Neural crest cell (in vitro differentiated cells): ENCODE data around the gene AIRE. TPM values are rescaled to one million over a fixed set of nuclear protein-coding genes. Genes with fewer than 3 reads are reported as not detected.

ENCODE experiments used
- DNase-seq: peaks from one replicate; pipeline ENCODE4 v3.0.0; 2021; ENCODE audit warnings: low read depth, mixed read lengths, low spot score
- H3K27ac Mint-ChIP-seq: one replicate; pipeline ENCODE4 v1.8.0; 2021; ENCODE audit warnings: mild to moderate bottlenecking, mixed read lengths; ENCODE audit not compliant: unreplicated experiment
- H3K27me3 Mint-ChIP-seq: 2 replicates; pipeline ENCODE4 v1.8.0; 2021; ENCODE audit warnings: low read depth, mild to moderate bottlenecking, mixed read lengths
- H3K36me3 Mint-ChIP-seq: 2 replicates; pipeline ENCODE4 v1.8.0; 2021; ENCODE audit warnings: low read depth, mild to moderate bottlenecking, mixed read lengths
- H3K4me1 Mint-ChIP-seq: 2 replicates; pipeline ENCODE4 v1.8.0; 2021; ENCODE audit warnings: mixed read lengths
- H3K4me3 Mint-ChIP-seq: one replicate; pipeline ENCODE4 v1.8.0; 2021; ENCODE audit warnings: mild to moderate bottlenecking, mixed read lengths
- H3K9me3 Mint-ChIP-seq: 2 replicates; pipeline ENCODE4 v1.8.0; 2021; ENCODE audit warnings: mixed read lengths
- CTCF ChIP-seq: fragments of 200-600 bp; sonication (generic); conservative IDR thresholded peaks from 2 replicates; pipeline ENCODE4 v1.5.0; 2021; ENCODE audit warnings: antibody characterized with exemption, mild to moderate bottlenecking
- total RNA-seq: library from RNA; stranded (reverse); gene quantifications from 2 replicates; pipeline ENCODE4 v1.2.1, GENCODE V29; 2021

Gene AIRE
- total RNA-seq, 1 donor from 2014 or later, result not detected

- no peaks in the 10 kb centered on the region for H3K27me3 Mint-ChIP-seq
- H3K27ac Mint-ChIP-seq, result no peak overlapping the region
- TF ChIP-seq CTCF, result no peak
- no peaks in the 10 kb centered on the region for H3K4me1 Mint-ChIP-seq
- H3K9me3 Mint-ChIP-seq, result no peaks in the 10 kb centered on the region
- H3K36me3 Mint-ChIP-seq, result no peaks in the 10 kb centered on the region
- DNase-seq, result no peak
- no peak overlapping the region for H3K4me3 Mint-ChIP-seq
Observed at GRCh38 chr21:44255511-44255981, 30.1 kb upstream of the AIRE start.

- Mint-ChIP-seq H3K27ac (no peak overlapping the region), H3K4me3 (no peak overlapping the region), H3K4me1 (no peaks in the 10 kb centered on the region), H3K27me3 (no peaks in the 10 kb centered on the region), H3K9me3 (no peaks in the 10 kb centered on the region), H3K36me3 (no peaks in the 10 kb centered on the region)
- TF ChIP-seq CTCF, result no peak
- no peak for DNase-seq
Observed at GRCh38 chr21:44258056-44258725, 27.5 kb upstream of the AIRE start.

- Mint-ChIP-seq H3K4me3 (no peak overlapping the region), H3K9me3 (no peaks in the 10 kb centered on the region), H3K27me3 (no peaks in the 10 kb centered on the region), H3K4me1 (peaks cover 5% of the 10 kb centered on the region), H3K27ac (no peak overlapping the region), H3K36me3 (no peaks in the 10 kb centered on the region)
- no peak for TF ChIP-seq CTCF
- no peak for DNase-seq
Observed at GRCh38 chr21:44259082-44259705, 26.5 kb upstream of the AIRE start.

- no peaks in the 10 kb centered on the region for H3K9me3 Mint-ChIP-seq
- DNase-seq, result no peak
- peaks cover 5% of the 10 kb centered on the region for H3K4me1 Mint-ChIP-seq
- no peaks in the 10 kb centered on the region for H3K36me3 Mint-ChIP-seq
- no peak for TF ChIP-seq CTCF
- no peak overlapping the region for H3K27ac Mint-ChIP-seq
- H3K27me3 Mint-ChIP-seq, result no peaks in the 10 kb centered on the region
- H3K4me3 Mint-ChIP-seq, result no peak overlapping the region
Observed at GRCh38 chr21:44260066-44260465, 25.6 kb upstream of the AIRE start.

GRCh38 chr21:44260791-44261631 lies 24.7 kb upstream of the AIRE start:
- no peak overlapping the region for H3K4me3 Mint-ChIP-seq
- no peak for DNase-seq
- peaks cover 5% of the 10 kb centered on the region for H3K4me1 Mint-ChIP-seq
- TF ChIP-seq CTCF, result no peak
- H3K27me3 Mint-ChIP-seq, result no peaks in the 10 kb centered on the region
- H3K27ac Mint-ChIP-seq, result no peak overlapping the region
- H3K36me3 Mint-ChIP-seq, result no peaks in the 10 kb centered on the region
- H3K9me3 Mint-ChIP-seq, result no peaks in the 10 kb centered on the region
